ENCODE data around the gene YTHDF1. TPM values are rescaled to one million over a fixed set of nuclear protein-coding genes. Genes with fewer than 3 reads are reported as not detected.

YTHDF1 gene
- total RNA-seq, 1 experiment from 2014 or later, result 85.4 TPM

DNA sequence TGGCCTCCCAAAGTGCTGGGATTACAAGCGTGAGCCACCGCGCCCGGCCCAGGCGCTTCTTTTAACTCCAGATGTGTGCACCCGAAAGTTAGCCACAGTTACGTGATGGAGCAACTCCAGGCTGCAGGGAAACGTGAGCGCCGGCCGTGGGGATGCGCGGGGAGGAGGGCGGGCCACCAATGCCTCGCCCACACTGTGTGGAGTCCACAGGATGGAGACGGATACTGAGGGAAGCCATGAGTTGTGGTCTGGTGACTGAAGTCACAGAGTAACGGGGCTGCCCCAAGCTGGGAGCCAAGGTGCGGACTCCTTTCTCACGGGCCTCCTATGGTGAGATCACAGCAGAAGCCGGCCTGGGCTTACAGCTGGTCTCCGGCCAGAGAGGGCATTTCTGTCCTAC is 23.2 kb downstream of the YTHDF1 start:
- TF ChIP-seq, protein P1, sequence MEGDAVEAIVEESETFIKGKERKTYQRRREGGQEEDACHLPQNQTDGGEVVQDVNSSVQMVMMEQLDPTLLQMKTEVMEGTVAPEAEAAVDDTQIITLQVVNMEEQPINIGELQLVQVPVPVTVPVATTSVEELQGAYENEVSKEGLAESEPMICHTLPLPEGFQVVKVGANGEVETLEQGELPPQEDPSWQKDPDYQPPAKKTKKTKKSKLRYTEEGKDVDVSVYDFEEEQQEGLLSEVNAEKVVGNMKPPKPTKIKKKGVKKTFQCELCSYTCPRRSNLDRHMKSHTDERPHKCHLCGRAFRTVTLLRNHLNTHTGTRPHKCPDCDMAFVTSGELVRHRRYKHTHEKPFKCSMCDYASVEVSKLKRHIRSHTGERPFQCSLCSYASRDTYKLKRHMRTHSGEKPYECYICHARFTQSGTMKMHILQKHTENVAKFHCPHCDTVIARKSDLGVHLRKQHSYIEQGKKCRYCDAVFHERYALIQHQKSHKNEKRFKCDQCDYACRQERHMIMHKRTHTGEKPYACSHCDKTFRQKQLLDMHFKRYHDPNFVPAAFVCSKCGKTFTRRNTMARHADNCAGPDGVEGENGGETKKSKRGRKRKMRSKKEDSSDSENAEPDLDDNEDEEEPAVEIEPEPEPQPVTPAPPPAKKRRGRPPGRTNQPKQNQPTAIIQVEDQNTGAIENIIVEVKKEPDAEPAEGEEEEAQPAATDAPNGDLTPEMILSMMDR (conservative IDR thresholded peaks at IDR 0.05), result no peak
- Histone ChIP-seq H3T11ph (ENCODE audit: low read length) (no peak overlapping the region), H3K4me1 (ENCODE audit: insufficient read depth, low read length) (no peaks in the 10 kb centered on the region), H3K9me3 (ENCODE audit: control insufficient read depth, low read depth, low read length) (no peaks in the 10 kb centered on the region), H4K20me1 (ENCODE audit: control insufficient read depth, insufficient read depth, insufficient read length) (no peaks in the 10 kb centered on the region), H3K4ac (ENCODE audit: low read depth, low read length) (no peak overlapping the region), H3K14ac (ENCODE audit: insufficient read depth, low read length) (no peak overlapping the region), H2AFZ (ENCODE audit: low read length) (no peak overlapping the region), H4K5ac (ENCODE audit: insufficient read length, low read depth, low read length) (no peak overlapping the region), H3K9ac (ENCODE audit: extremely low read depth, insufficient read length, low read length) (no peak overlapping the region), H3K79me1 (ENCODE audit: insufficient read depth, low read depth, low read length, poor library complexity, severe bottlenecking) (no peaks in the 10 kb centered on the region), H3K18ac (ENCODE audit: insufficient read length, low read depth, low read length) (no peak overlapping the region), H3K27me3 (ENCODE audit: insufficient read depth, low read length) (no peaks in the 10 kb centered on the region), H2BK120ac (ENCODE audit: low read depth, low read length, poor library complexity, severe bottlenecking) (no peak overlapping the region), H2BK15ac (ENCODE audit: low read depth, low read length) (no peak overlapping the region), H3K56ac (ENCODE audit: insufficient read length, low read depth, low read length) (no peak overlapping the region), H3K27ac (ENCODE audit: insufficient read length, low read depth, low read length) (no peak overlapping the region), H2AK5ac (ENCODE audit: insufficient read length, low read length) (no peak overlapping the region), H3K23ac (ENCODE audit: insufficient read length, low read depth, low read length) (no peak overlapping the region), H2BK12ac (ENCODE audit: insufficient read length, low read depth, low read length) (no peak overlapping the region), H4K91ac (ENCODE audit: insufficient read length, low read depth, low read length) (no peak overlapping the region), H2BK20ac (ENCODE audit: low read depth, low read length, poor library complexity, severe bottlenecking) (no peak overlapping the region), H4K8ac (replicated peaks; ENCODE audit: insufficient read length, low read depth, low read length) (no peak overlapping the region), H3K23me2 (ENCODE audit: insufficient read length, low read depth, low read length, poor library complexity, severe bottlenecking) (no peaks in the 10 kb centered on the region), H2BK5ac (ENCODE audit: insufficient read length, low read length) (no peak overlapping the region), H3K79me2 (ENCODE audit: insufficient read depth, low read length) (peaks cover 3% of the 10 kb centered on the region; the same call in 1 of the 2 replicates), H3K4me2 (ENCODE audit: insufficient read depth, insufficient read length, low read length) (no peak overlapping the region)
- Mint-ChIP-seq H3K36me3 (ENCODE audit: insufficient read depth in 1 of 3, low read depth in 3 of 3) (peaks cover 0 to 32% (median 27%) of the 10 kb centered on the region in 3 experiments; a peak in 6 of 7 replicates), H3K4me3 (no peak overlapping the region), H3K9me3 (no peaks in the 10 kb centered on the region), H3K27ac (no peak overlapping the region), H3K27me3 (ENCODE audit: low read depth) (no peaks in the 10 kb centered on the region; the same call in none of the 2 replicates), H3K4me1 (peaks cover 14 to 19% of the 10 kb centered on the region in 2 experiments; a peak in 3 of 4 replicates)
- WGBS (ENCODE audit: extremely low coverage, insufficient read length, low lambda C conversion rate), result no CpG with 5 or more reads among the region's 21 CpGs
- DNase-seq, result no peak
